HepG2 (cell line): ENCODE results near the gene HERPUD2. TPM values are rescaled to one million over a fixed set of nuclear protein-coding genes. Genes with fewer than 3 reads are reported as not detected.
A peak's percentile ranks its signal among the peaks of the same experiment; 100 is the strongest.

Experiments
- ARID4A ChIP-seq: sonication (generic); formaldehyde crosslinking; IDR thresholded peaks from 2 replicates; pipeline ENCODE4 v1.5.0; 2020; ENCODE audit warnings: mild to moderate bottlenecking, missing genetic modification reagents, borderline replicate concordance
- BCLAF1 ChIP-seq: fragments of 450-650 bp; IDR thresholded peaks from 2 replicates; pipeline ENCODE4 v1.6.1; 2017; ENCODE audit warnings: mild to moderate bottlenecking
- BRCA1 ChIP-seq: sonication (generic); formaldehyde crosslinking; IDR thresholded peaks from 2 replicates; pipeline ENCODE4 v1.4.0; 2020; ENCODE audit warnings: missing genetic modification reagents
- CBX5 ChIP-seq: sonication (generic); formaldehyde crosslinking; IDR thresholded peaks from 2 replicates; pipeline ENCODE4 v1.4.0; 2020; ENCODE audit warnings: missing genetic modification reagents, borderline replicate concordance
- FOSL1 ChIP-seq: sonication (generic); formaldehyde crosslinking; IDR thresholded peaks from 2 replicates; pipeline ENCODE4 v1.9.0; 2021; ENCODE audit warnings: missing genetic modification reagents, borderline replicate concordance
- GZF1 ChIP-seq: sonication (generic); formaldehyde crosslinking; IDR thresholded peaks from 2 replicates; pipeline ENCODE4 v1.5.1; 2020; ENCODE audit warnings: mild to moderate bottlenecking, missing genetic modification reagents
- KLF16 ChIP-seq, 2 experiments: sonication (generic) in 1 of 2; formaldehyde crosslinking in 1 of 2; IDR thresholded peaks; 2 replicates each; pipeline versions ENCODE4 v1.6.1 to v1.8.0; 2016 to 2023; ENCODE audit warnings: missing genetic modification reagents in 2 of 2, missing compliant biosample characterization in 1 of 2
- MED13 ChIP-seq: sonication (generic); formaldehyde crosslinking; IDR thresholded peaks from 2 replicates; pipeline ENCODE4 v1.5.0; 2020; ENCODE audit warnings: missing genetic modification reagents
- NCOA5 ChIP-seq: sonication (generic); formaldehyde crosslinking; IDR thresholded peaks from 2 replicates; pipeline ENCODE4 v1.4.0; 2020; ENCODE audit warnings: missing genetic modification reagents
- NR0B2 ChIP-seq: sonication (generic); formaldehyde crosslinking; IDR thresholded peaks from 2 replicates; pipeline ENCODE4 v1.4.0; 2020; ENCODE audit warnings: mild to moderate bottlenecking, missing genetic modification reagents
- PLSCR1 ChIP-seq: sonication (generic); formaldehyde crosslinking; IDR thresholded peaks from 2 replicates; pipeline ENCODE4 v1.5.0; 2020; ENCODE audit warnings: missing genetic modification reagents, mild to moderate bottlenecking, borderline replicate concordance
- RAD51 ChIP-seq: fragments of 450-650 bp; IDR thresholded peaks from 2 replicates; pipeline ENCODE4 v1.6.1; 2016; ENCODE audit warnings: borderline replicate concordance
- RBM39 ChIP-seq: fragments of 200-400 bp; formaldehyde crosslinking; IDR thresholded peaks from one replicate; pipeline ENCODE4 v1.6.1; 2018; ENCODE audit warnings: antibody characterized with exemption, mild to moderate bottlenecking, low read depth, low read length; ENCODE audit not compliant: poor library complexity, severe bottlenecking
- SRSF1 ChIP-seq: fragments of 200-400 bp; formaldehyde crosslinking; optimal IDR thresholded peaks from 2 replicates; pipeline ENCODE3; 2017; ENCODE audit warnings: mild to moderate bottlenecking, low read depth, low read length, moderate library complexity
- STAG1 ChIP-seq: sonication (generic); formaldehyde crosslinking; IDR thresholded peaks from 2 replicates; pipeline ENCODE4 v1.4.0; 2020; ENCODE audit warnings: missing genetic modification reagents
- ZBTB3 ChIP-seq: sonication (generic); formaldehyde crosslinking; IDR thresholded peaks from 2 replicates; pipeline ENCODE4 v1.4.0; 2020; ENCODE audit warnings: low read depth, mild to moderate bottlenecking, moderate library complexity, missing genetic modification reagents, borderline replicate concordance
- ZBTB38 ChIP-seq: sonication (generic); formaldehyde crosslinking; IDR thresholded peaks from 2 replicates; pipeline ENCODE4 v1.5.1; 2020; ENCODE audit warnings: mild to moderate bottlenecking, missing genetic modification reagents
- ZFP36 ChIP-seq: fragments of 150-350 bp; IDR thresholded peaks from 2 replicates; pipeline ENCODE4 v1.6.1; 2018; ENCODE audit warnings: borderline replicate concordance, low read length, low read depth; ENCODE audit not compliant: partially characterized antibody
- ZNF263 ChIP-seq: sonication (generic); formaldehyde crosslinking; IDR thresholded peaks from 2 replicates; pipeline ENCODE4 v1.4.0; 2020; ENCODE audit warnings: missing genetic modification reagents
- ZNF367 ChIP-seq: sonication (generic); formaldehyde crosslinking; IDR thresholded peaks from 2 replicates; pipeline ENCODE4 v1.4.0; 2020; ENCODE audit warnings: missing genetic modification reagents, borderline replicate concordance
- ZNF75D ChIP-seq: sonication (generic); formaldehyde crosslinking; IDR thresholded peaks from 2 replicates; pipeline ENCODE4 v1.8.1; 2023; ENCODE audit warnings: missing genetic modification reagents, mild to moderate bottlenecking, borderline replicate concordance
- ZNF761 ChIP-seq: sonication (generic); formaldehyde crosslinking; conservative IDR thresholded peaks from 2 replicates; pipeline ENCODE4 v1.4.0; 2020; ENCODE audit warnings: mild to moderate bottlenecking, missing genetic modification reagents
- ZNF816 ChIP-seq: sonication (generic); formaldehyde crosslinking; IDR thresholded peaks from 2 replicates; pipeline ENCODE4 v1.8.0; 2022; ENCODE audit warnings: missing genetic modification reagents, mild to moderate bottlenecking, borderline replicate concordance
- polyA plus RNA-seq, 8 experiments: library from polyadenylated mRNA; depleted of rRNA in 3 of 8; stranded (reverse) in 7 of 8; unstranded in 1 of 8; fragments of >200 nt; fragmentation: Illumina TruSeq in 4 of 8; extraction: Trizol in 4 of 8; gene quantifications; 2 replicates each; pipeline versions ENCODE4 v1.2.1 to v1.2.3, GENCODE V29; 2011 to 2016; ENCODE audit warnings: low read depth in 4 of 8, missing spikeins in 1 of 8, mixed read lengths in 1 of 8; ENCODE audit not compliant: insufficient read depth in 1 of 8
- total RNA-seq, 5 experiments: library from RNA; depleted of rRNA; stranded (reverse); fragments of >200 nt; fragmentation: Illumina TruSeq; extraction: Trizol; gene quantifications; 2 replicates each; pipeline ENCODE4 v1.2.3, GENCODE V29; 2016; ENCODE audit warnings: low read depth in 1 of 5

Gene HERPUD2
- total and polyA plus RNA-seq, 2 of the 13 experiments (the other 11 are each of a cell fraction or from before 2014, with no cell fraction given), result 10.7 to 38.6 TPM

GRCh38 chr7:35691827-35692307, 3.1 kb downstream of the HERPUD2 start (continued):
- TF ChIP-seq PLSCR1, result no peak
- TF ChIP-seq ZNF761, result no peak
- TF ChIP-seq MED13, result no peak
- TF ChIP-seq ZBTB38 (CRISPR knock-in tag), result peak; percentile 59; the same call in 1 of the 2 replicates
- no peak for TF ChIP-seq ZNF367 (CRISPR knock-in tag)
- no peak for TF ChIP-seq BRCA1 (CRISPR knock-in tag)
- TF ChIP-seq GZF1 (CRISPR knock-in tag), result no peak
- TF ChIP-seq STAG1 (CRISPR knock-in tag), result no peak
- TF ChIP-seq ARID4A, result no peak
- no peak for TF ChIP-seq ZNF816 (CRISPR knock-in tag)
- no peak for TF ChIP-seq NCOA5 (CRISPR knock-in tag)
- no peak for TF ChIP-seq FOSL1 (CRISPR knock-in tag)
- no peak for TF ChIP-seq ZNF263 (CRISPR knock-in tag)
- TF ChIP-seq RBM39, result no peak
- peak in 1 of 2 experiments; percentile 25; a peak in 1 of 4 replicates for TF ChIP-seq KLF16 (CRISPR knock-in tag; IDR thresholded peaks at IDR 0.05)
- TF ChIP-seq NR0B2 (CRISPR knock-in tag), result no peak
- TF ChIP-seq ZNF75D (CRISPR knock-in tag), result no peak
- TF ChIP-seq SRSF1, result no peak
- no peak for TF ChIP-seq RAD51
- no peak for TF ChIP-seq ZBTB3 (CRISPR knock-in tag)
- TF ChIP-seq CBX5, result peak; percentile 90
- no peak for TF ChIP-seq BCLAF1
- TF ChIP-seq ZFP36, result peak; percentile 98
